Mucosa of gallbladder (tissue), 1 donor: ENCODE results near the gene CTNNB1. TPM values are rescaled to one million over a fixed set of nuclear protein-coding genes. Genes with fewer than 3 reads are reported as not detected.

Experiments used
- DNase-seq: peaks from one replicate; pipeline ENCODE4 v3.0.0-alpha.2; 2020; ENCODE audit warnings: low spot score
- total RNA-seq: library from RNA; stranded (reverse); gene quantifications from one replicate; pipeline ENCODE4 v1.2.1, GENCODE V29; 2021
- donor health status: DM: no; HTN: no; CAD: no.

CTNNB1 gene
- total RNA-seq, 1 donor from 2014 or later = 380 TPM

DNA sequence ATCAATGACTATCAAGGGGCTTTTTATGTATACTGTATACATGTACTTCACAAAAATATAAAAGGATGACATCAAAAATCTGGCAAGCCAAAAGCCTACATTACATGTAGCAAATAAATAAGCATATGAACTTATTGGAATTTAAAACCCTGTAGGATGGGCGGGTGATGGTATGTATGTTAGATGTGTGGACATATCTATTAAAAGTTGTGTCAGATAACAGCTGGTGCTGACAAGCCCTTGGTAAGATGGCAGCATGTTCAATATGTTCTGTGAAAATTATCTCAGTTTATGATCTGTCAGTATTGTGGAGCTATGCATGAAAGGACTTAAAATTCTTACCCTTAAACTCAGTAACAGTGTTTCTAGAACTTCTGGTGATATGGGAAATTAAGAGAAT is 20.1 kb downstream of the CTNNB1 start:
- no peak for DNase-seq

DNA sequence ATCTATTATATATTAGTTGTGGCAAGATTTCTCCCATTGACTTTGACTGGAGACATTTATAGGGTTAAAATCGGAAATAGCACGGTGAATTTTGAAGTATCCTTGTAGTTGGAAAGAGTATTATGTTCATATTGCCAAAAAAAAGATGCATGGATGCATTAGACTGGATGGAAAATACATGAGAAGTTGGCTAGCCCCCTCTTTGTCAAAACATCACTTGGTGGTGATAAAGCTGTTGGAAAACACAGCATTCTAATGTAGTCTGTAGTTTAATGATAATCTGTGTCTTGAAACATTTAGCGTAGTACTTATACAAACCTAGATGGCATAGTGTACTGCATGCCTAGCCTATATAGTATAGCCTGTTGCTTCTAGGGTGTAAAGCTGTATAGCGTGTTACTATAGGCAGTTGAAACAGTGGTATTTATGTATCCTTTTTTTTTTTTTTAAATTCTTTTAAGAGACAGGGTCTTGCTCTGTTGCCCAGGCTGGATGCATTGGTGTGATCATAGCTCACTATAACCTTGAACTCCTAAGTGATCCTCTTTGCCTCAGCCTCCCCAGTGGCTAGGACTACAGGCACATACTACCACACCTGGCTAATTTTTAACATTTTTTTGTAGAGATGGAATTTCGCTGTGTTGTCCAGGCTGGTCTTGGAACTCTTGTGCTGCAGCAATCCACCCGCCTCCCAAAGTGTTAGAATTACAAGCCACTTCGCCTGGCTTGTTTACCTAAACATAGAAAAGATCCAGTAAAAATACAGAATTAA is 21.8 kb downstream of the CTNNB1 start:
- no peak for DNase-seq

DNA sequence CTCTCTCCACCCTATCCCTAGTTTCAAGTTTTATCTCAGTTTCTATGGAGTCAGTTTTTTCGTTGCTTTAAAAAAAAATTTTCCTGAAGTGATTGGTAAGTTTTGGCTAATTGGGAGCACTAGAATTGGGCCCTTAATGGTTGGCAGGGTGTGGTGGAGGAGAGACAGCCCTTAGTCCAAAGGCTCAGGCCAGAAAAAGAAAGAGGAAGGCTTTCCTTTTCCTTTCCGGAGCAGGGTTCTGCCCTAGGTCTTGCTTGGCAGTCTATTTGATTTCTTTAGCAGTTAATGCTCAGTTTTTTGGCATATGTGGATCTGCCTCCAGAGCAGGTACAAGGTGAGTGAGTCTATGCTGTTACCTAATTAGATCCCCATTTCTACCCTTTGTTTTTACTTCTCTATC is 22.7 kb downstream of the CTNNB1 start:
- no peak for DNase-seq

- DNase-seq = no peak
Observed at GRCh38 chr3:41222501-41222900, 23.2 kb downstream of the CTNNB1 start.

DNA sequence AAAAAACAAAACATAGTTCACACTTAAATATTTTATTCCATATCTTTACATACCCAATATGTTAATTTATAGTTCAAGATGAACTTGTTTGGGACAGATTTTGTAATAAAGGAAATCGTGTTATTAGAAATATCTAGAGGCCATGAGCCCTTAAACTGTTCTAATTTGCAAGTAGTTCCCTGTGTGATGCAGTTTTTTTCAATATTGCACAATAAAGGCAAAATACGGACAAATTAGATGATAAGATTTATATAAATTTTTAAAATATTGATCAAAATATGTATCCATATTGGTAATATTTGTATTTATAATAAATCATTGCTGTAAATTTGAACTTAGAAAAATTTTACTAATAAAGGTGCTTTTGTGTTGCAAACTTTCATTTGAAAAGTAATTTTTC is 23.8 kb downstream of the CTNNB1 start:
- DNase-seq = no peak

DNA sequence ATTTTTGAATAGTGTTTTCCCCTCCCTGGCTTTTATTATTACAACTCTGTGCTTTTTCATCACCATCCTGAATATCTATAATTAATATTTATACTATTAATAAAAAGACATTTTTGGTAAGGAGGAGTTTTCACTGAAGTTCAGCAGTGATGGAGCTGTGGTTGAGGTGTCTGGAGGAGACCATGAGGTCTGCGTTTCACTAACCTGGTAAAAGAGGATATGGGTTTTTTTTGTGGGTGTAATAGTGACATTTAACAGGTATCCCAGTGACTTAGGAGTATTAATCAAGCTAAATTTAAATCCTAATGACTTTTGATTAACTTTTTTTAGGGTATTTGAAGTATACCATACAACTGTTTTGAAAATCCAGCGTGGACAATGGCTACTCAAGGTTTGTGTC is 24.4 kb downstream of the CTNNB1 start:
- no peak for DNase-seq

- no peak for DNase-seq
Observed at GRCh38 chr3:41224120-41224806, 25.0 kb downstream of the CTNNB1 start.

GRCh38 chr3:41234823-41235721 is 35.8 kb downstream of the CTNNB1 start:
- DNase-seq = no peak

GRCh38 chr3:41236228-41236627 is 36.9 kb downstream of the CTNNB1 start:
- no peak for DNase-seq

GRCh38 chr3:41237907-41238306 is 38.6 kb downstream of the CTNNB1 start:
- no peak for DNase-seq

DNA sequence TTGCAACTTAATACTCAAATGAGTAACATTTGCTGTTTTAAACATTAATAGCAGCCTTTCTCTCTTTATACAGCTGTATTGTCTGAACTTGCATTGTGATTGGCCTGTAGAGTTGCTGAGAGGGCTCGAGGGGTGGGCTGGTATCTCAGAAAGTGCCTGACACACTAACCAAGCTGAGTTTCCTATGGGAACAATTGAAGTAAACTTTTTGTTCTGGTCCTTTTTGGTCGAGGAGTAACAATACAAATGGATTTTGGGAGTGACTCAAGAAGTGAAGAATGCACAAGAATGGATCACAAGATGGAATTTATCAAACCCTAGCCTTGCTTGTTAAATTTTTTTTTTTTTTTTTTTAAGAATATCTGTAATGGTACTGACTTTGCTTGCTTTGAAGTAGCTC is 40.3 kb downstream of the CTNNB1 start:
- DNase-seq = no peak

DNA sequence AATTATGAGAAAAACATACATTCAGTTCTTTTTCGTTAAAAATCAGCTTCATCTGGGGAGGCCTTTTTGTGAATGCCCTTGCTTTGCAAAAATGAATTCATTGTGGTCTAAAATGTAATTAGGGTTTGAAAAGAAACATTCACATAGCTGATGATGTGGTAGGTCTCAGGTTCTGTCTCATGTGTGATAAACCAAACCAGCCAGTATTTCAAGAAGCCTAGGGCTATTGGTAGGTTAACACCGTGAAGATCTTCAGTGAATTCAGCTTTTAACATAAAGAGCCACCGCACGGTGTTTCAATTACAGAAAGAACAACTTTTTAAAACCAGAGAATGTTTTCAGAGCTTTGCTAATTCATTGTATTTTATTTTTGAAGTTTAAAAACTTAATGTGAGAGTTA is 41.9 kb downstream of the CTNNB1 start:
- no peak for DNase-seq

GRCh38 chr3:41241800-41242571 is 42.7 kb downstream of the CTNNB1 start:
- no peak for DNase-seq

GRCh38 chr3:41243183-41243582 is 43.9 kb downstream of the CTNNB1 start:
- DNase-seq = no peak

DNA sequence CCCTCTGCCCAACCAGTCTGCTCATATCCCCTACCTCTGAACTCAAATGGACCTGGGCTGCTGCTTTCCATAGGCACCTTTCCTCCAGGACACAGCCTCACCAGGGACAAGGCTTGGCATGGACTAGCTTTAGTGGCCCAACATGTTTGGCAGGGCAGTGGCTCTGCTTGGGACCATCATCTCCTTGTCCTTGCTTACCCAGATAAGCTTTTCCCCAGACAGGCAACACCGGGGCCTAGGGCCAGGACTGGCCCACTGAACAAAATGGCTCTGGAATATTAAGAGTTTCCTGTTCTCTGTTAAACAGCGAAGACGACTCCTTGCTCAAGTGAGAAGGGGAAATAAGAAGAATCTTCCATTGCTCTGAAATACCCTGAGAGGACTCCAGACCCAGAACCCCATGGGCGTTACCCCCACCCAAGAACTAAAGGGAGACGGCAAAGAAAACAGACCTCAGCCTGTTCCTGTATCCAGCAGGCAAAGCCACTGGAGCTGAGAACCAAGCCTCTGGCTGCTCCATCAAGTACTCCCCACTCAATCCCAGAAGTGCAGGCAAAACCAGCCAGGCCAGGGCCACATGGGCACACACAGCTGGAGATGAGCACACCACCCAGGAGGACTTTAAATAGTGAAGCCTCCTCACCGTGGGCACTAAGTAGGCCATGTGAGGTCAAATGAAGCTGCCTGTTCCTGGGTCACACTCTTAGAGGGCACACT is 45.5 kb downstream of the CTNNB1 start:
- no peak for DNase-seq

- DNase-seq = no peak
Observed at GRCh38 chr3:41247055-41248004, 48.0 kb downstream of the CTNNB1 start.

- no peak for DNase-seq
Observed at GRCh38 chr3:41248525-41248924, 49.2 kb downstream of the CTNNB1 start.

DNA sequence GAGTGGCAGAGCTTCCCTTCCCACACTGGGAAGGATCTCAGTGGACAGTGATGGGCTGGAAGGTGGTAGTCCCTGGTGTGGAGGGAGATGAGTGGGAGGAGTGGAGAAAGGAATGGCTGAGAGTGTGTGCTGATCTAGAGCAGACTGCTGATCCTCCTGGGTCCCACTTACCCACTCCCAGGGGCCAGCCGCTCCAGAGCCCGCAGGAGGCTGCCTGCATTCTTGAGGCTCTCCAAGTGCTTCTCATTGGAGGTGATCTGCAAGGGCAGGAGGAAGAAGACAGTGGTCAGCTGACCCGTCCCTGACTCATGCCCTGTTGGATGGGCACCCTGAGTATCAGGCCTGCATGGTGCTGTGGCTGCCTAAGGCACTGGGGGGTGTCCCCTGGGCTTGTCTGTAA is 50.0 kb downstream of the CTNNB1 start:
- DNase-seq = no peak

- no peak for DNase-seq
Observed at GRCh38 chr3:41250825-41251224, 51.5 kb downstream of the CTNNB1 start.

- no peak for DNase-seq
Observed at GRCh38 chr3:41251593-41251992, 52.3 kb downstream of the CTNNB1 start.
